Skeletal muscle tissue (tissue), 4 donors: ENCODE data around the gene THRSP. TPM values are rescaled to one million over a fixed set of nuclear protein-coding genes. Genes with fewer than 3 reads are reported as not detected.
"Not testable (repeated sequence)": the region's sequence is repeated elsewhere in the genome, so short reads cannot be mapped to it uniquely, and the experiment has no call there.

Experiments
- H3K27ac ChIP-seq: one replicate; pipeline ENCODE4 v1.7.0; 2013; ENCODE audit warnings: mild to moderate bottlenecking, low read depth, low read length, inconsistent platforms
- H3K27me3 ChIP-seq, 3 donors: one replicate each; pipeline ENCODE4 v1.7.0; 2013; ENCODE audit warnings: low read length in 3 of 3; ENCODE audit not compliant: control insufficient read depth in 3 of 3, insufficient read depth in 3 of 3
- H3K36me3 ChIP-seq, 3 donors: one replicate each; pipeline ENCODE4 v1.7.0; 2013; ENCODE audit warnings: low read length in 3 of 3; ENCODE audit not compliant: control insufficient read depth in 3 of 3, insufficient read depth in 3 of 3
- H3K4me1 ChIP-seq, 3 donors: one replicate each; pipeline ENCODE4 v1.7.0; 2013; ENCODE audit warnings: low read length in 3 of 3, mild to moderate bottlenecking in 3 of 3; ENCODE audit not compliant: control insufficient read depth in 3 of 3, insufficient read depth in 3 of 3
- H3K4me3 ChIP-seq, 3 donors: one replicate each; pipeline ENCODE4 v1.7.0; 2013; ENCODE audit warnings: low read length in 3 of 3
- H3K9ac ChIP-seq, 3 donors: one replicate each; pipeline ENCODE4 v1.7.0; 2013; ENCODE audit warnings: low read length in 3 of 3, mild to moderate bottlenecking in 3 of 3, moderate library complexity in 2 of 3, low read depth in 1 of 3
- H3K9me3 ChIP-seq, 3 donors: one replicate each; pipeline ENCODE4 v1.7.0; 2013; ENCODE audit warnings: low read length in 3 of 3; ENCODE audit not compliant: control insufficient read depth in 3 of 3
- total RNA-seq: library from RNA; depleted of rRNA; stranded (reverse); fragments of >200 nt; gene quantifications from one replicate; pipeline ENCODE4 v1.2.3, GENCODE V29; 2014
- donor health status: Osteomylitis.

The THRSP gene
- total RNA-seq, 1 donor from 2014 or later = 26.1 TPM

DNA sequence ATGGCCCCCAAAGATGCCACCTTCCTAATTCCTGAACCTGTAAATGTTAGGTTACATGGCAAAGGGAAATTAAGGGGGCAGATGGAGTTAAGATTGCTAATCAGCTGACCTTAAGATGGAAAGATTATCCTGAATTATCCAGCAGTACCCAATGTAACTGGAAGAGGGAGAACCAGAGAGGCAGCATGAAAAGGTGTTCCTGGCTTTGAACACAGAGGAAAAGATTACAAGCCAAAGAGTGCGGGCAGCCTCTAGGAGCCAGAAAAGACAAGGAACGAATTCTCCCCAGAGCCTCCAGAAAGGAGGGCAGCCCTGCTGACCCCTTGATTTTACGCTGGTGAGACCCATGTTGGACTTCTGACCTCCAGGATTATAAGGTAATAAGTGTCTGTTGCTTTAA lies 15.1 kb upstream of the THRSP start:
- peak overlapping the region in 1 of 3 donors; percentile 35 for H3K9ac ChIP-seq
- H3K27me3 ChIP-seq = no peaks in the 10 kb centered on the region
- H3K27ac ChIP-seq = no peak overlapping the region
- no peak overlapping the region for H3K4me3 ChIP-seq
- H3K36me3 ChIP-seq = no peaks in the 10 kb centered on the region
- H3K9me3 ChIP-seq = no peaks in the 10 kb centered on the region
- H3K4me1 ChIP-seq = peaks cover 8 to 15% (median 10%) of the 10 kb centered on the region in 3 donors

DNA sequence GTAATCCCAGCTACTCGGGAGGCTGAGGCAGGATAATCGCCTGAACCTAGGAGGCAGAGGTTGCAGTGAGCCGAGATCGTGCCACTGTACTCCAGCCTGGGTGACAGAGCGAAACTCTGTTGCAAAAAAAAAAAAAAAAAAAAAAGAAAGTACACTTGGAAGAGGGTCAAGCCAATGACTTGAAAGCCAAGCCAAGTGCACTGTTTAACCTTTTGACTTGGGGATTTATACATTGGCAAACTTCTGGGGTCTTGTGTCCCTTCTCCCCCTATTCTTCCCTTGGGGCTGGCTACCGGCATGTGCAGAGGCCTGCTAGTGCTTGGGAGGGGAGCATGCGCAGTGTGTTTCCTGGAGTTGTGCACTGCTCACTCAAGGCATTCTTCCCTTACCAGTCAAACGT lies 14.3 kb upstream of the THRSP start:
- Histone ChIP-seq H3K9me3 (no peaks in the 10 kb centered on the region), H3K27ac (no peak overlapping the region), H3K36me3 (no peaks in the 10 kb centered on the region)

GRCh38 chr11:78050964-78051831 lies 12.5 kb upstream of the THRSP start:
- Histone ChIP-seq H3K27ac (no peak overlapping the region), H3K9ac (no peak overlapping the region), H3K4me3 (no peak overlapping the region), H3K27me3 (no peaks in the 10 kb centered on the region), H3K9me3 (no peaks in the 10 kb centered on the region), H3K36me3 (no peaks in the 10 kb centered on the region), H3K4me1 (peaks cover 2 to 4% (median 3%) of the 10 kb centered on the region in 3 donors)

More for the DNA sequence above, 14.3 kb upstream of the THRSP start:
- no peaks in the 10 kb centered on the region for H3K27me3 ChIP-seq
- H3K4me1 ChIP-seq = peaks cover 8 to 15% (median 10%) of the 10 kb centered on the region in 3 donors
- no peak overlapping the region for H3K9ac ChIP-seq
- H3K4me3 ChIP-seq = no peak overlapping the region

DNA sequence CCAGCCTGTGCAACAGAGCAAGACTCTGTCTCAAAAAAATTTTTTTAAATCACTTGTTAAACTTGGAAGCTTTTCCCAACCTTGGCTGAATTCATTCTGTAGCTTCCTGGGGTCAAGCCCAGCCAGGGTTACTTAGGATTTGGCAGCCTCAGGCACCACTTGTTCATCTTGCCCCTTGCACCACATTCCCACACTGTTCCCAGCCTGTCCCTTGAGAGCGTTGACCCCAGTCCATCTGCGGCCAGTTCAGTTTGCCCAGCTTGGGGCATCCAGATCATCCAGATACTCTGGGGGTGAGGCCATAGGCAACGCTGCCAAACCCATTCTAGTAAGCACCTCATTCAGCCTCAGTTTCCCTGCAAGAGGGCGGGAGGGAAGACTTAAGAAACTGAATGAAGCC lies 8.7 kb upstream of the THRSP start:
- Histone ChIP-seq H3K27me3 (no peaks in the 10 kb centered on the region), H3K4me3 (no peak overlapping the region), H3K36me3 (no peaks in the 10 kb centered on the region), H3K27ac (no peak overlapping the region), H3K4me1 (no peaks in the 10 kb centered on the region), H3K9ac (no peak overlapping the region), H3K9me3 (no peaks in the 10 kb centered on the region)

GRCh38 chr11:78056093-78056492 lies 7.6 kb upstream of the THRSP start:
- no peak overlapping the region for H3K4me3 ChIP-seq
- no peaks in the 10 kb centered on the region for H3K27me3 ChIP-seq
- peaks cover 5 to 9% (median 6%) of the 10 kb centered on the region in 3 donors for H3K4me1 ChIP-seq
- no peaks in the 10 kb centered on the region for H3K9me3 ChIP-seq
- no peak overlapping the region for H3K27ac ChIP-seq
- H3K36me3 ChIP-seq = no peaks in the 10 kb centered on the region
- H3K9ac ChIP-seq = no peak overlapping the region

- H3K4me3 ChIP-seq = no peak overlapping the region
- no peaks in the 10 kb centered on the region for H3K9me3 ChIP-seq
- H3K27me3 ChIP-seq = no peaks in the 10 kb centered on the region
- no peak overlapping the region for H3K9ac ChIP-seq
- no peaks in the 10 kb centered on the region for H3K36me3 ChIP-seq
- peaks cover 15 to 22% (median 16%) of the 10 kb centered on the region in 3 donors for H3K4me1 ChIP-seq
- H3K27ac ChIP-seq = no peak overlapping the region
These were observed 6.1 kb upstream of the THRSP start for GRCh38 chr11:78057462-78058055.

DNA sequence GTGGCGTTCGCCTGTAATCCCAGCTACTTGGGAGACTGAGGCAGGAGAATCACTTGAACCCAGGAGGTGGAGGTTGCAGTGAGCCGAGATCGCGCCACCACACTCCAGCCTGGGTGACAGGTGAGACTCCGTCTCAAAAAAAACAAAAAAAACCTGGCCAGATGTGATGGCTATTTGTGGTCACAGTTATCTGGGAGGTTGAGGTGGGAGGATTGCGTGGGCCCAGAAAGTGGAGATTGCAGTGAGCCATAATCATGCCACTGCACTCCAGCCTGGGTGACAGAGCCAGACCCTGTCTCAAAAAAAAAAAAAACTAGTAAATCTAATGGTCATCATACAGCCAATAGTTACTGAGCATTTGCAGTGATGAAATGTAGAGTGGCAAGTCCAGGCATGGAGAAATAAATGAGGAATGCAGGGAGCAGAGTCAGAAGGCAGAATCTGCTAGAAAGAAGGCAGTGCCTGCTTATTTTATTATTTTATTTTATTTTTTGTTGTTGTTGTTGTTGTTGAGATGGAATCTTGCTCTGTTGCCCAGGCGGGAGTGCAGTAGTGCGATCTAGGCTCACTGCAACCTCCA lies 3.8 kb upstream of the THRSP start:
- not testable (repeated sequence) for H3K27me3 ChIP-seq, H3K27ac ChIP-seq, H3K36me3 ChIP-seq, H3K9ac ChIP-seq, H3K9me3 ChIP-seq, H3K4me3 ChIP-seq
- H3K4me1 ChIP-seq = peaks cover 31 to 41% (median 33%) of the 10 kb centered on the region in 3 donors

- Histone ChIP-seq H3K4me3 (no peak overlapping the region), H3K4me1 (peaks cover 33 to 48% (median 37%) of the 10 kb centered on the region in 3 donors), H3K27me3 (no peaks in the 10 kb centered on the region), H3K36me3 (no peaks in the 10 kb centered on the region), H3K27ac (no peak overlapping the region), H3K9ac (no peak overlapping the region), H3K9me3 (no peaks in the 10 kb centered on the region)
These were observed 3.1 kb upstream of the THRSP start for GRCh38 chr11:78060533-78060932.

DNA sequence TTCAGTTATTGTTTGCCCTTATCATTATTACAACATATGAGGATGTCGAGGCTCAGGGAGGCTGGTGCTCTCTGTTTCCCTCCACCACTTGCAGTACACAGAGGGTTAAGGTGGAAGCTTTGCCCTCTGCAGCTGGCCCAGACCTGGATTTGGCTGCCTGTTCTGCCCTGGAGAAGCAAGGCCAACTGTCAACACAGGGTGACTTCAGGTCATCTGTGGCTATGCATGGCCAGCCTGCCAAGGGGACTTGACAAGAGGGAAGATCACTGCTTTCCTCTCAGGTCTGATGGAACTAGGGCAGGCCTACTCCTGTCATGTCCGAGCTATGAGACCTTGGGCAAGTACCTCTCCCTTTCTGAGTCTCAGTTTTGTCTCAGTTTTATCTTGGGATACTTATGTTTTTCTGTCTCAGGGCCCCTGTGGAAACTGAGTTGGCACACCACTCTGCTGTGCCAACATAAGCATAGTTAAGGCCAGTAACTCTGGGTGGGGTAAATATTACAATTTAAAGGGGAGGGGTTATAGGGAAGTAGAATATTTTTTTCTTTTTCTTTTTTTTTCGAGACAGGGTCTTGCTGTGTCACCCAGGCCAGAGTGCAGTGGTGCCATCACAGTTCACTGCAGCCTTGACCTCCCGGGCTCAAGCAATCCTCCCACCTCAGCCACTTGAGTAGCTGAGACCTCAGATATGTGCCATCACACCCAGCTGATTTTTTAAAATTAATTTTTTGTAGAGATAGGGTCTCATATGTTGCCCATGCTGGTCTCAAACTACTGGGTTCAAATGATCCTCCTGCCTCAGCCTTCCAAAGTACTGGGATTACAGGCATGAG lies 2.4 kb upstream of the THRSP start:
- H3K36me3 ChIP-seq = no peaks in the 10 kb centered on the region
- H3K4me3 ChIP-seq = peak overlapping the region in 1 of 3 donors; percentile 31
- H3K27ac ChIP-seq = peak overlapping the region; percentile 86
- peak overlapping the region; percentile 45 to 70 (median 61) for H3K9ac ChIP-seq
- peaks cover 33 to 51% (median 37%) of the 10 kb centered on the region in 3 donors for H3K4me1 ChIP-seq
- H3K9me3 ChIP-seq = no peaks in the 10 kb centered on the region
- H3K27me3 ChIP-seq = no peaks in the 10 kb centered on the region
